Muscle layer of colon (tissue), 2 donors: ENCODE measurements around the gene CUL4A.
"Not testable (repeated sequence)": the region's sequence is repeated elsewhere in the genome, so short reads cannot be mapped to it uniquely, and the experiment has no call there.

ENCODE experiments used
- H3K27ac ChIP-seq: one replicate; pipeline ENCODE4 v1.7.0; 2013; ENCODE audit warnings: low read depth, mild to moderate bottlenecking, low read length, moderate library complexity
- H3K27me3 ChIP-seq, 2 donors: one replicate each; pipeline ENCODE4 v1.7.0; 2013; ENCODE audit warnings: low read length in 2 of 2, mild to moderate bottlenecking in 2 of 2; ENCODE audit not compliant: insufficient read depth in 2 of 2, control insufficient read depth in 1 of 2
- H3K36me3 ChIP-seq: one replicate; pipeline ENCODE4 v1.7.0; 2013; ENCODE audit warnings: mild to moderate bottlenecking, low read length; ENCODE audit not compliant: insufficient read depth
- H3K4me1 ChIP-seq: one replicate; pipeline ENCODE4 v1.7.0; 2013; ENCODE audit warnings: mild to moderate bottlenecking, low read length; ENCODE audit not compliant: insufficient read depth
- H3K4me3 ChIP-seq, 2 donors: one replicate each; pipeline ENCODE4 v1.7.0; 2013; ENCODE audit warnings: low read length in 2 of 2, low read depth in 1 of 2, mild to moderate bottlenecking in 1 of 2, moderate library complexity in 1 of 2
- H3K9ac ChIP-seq: one replicate; pipeline ENCODE4 v1.7.0; 2013; ENCODE audit warnings: low read length
- H3K9me3 ChIP-seq: one replicate; pipeline ENCODE4 v1.7.0; 2013; ENCODE audit warnings: mild to moderate bottlenecking, low read length
- donor health status: abdominal sarcoma.
- donor health status: Adenocarcinoma of cecum.

CUL4A gene

DNA sequence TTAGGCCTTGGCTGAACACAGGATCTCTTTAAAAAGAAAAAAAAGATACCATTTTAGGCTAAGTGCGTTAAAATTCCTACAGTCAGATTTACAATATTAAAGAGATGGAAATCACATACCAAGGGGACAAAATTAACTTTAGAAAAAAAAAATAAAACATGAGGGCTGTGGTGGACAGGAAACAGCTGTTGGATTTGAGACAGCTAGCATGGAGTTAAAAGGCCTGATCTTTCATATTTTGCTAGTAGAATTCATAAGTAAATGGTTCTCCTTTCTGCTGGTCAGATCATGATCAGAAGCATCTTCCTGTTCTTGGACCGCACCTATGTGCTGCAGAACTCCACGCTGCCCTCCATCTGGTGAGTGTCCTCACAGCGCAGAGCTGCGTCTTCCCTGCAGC, 19.7 kb downstream of the CUL4A start:
- H3K9me3 ChIP-seq: no peaks in the 10 kb centered on the region
- H3K4me3 ChIP-seq: no peak overlapping the region
- H3K27ac ChIP-seq: no peak overlapping the region
- no peak overlapping the region for H3K9ac ChIP-seq
- H3K27me3 ChIP-seq: no peaks in the 10 kb centered on the region
- peaks cover 53% of the 10 kb centered on the region for H3K36me3 ChIP-seq
- H3K4me1 ChIP-seq: no peaks in the 10 kb centered on the region

DNA sequence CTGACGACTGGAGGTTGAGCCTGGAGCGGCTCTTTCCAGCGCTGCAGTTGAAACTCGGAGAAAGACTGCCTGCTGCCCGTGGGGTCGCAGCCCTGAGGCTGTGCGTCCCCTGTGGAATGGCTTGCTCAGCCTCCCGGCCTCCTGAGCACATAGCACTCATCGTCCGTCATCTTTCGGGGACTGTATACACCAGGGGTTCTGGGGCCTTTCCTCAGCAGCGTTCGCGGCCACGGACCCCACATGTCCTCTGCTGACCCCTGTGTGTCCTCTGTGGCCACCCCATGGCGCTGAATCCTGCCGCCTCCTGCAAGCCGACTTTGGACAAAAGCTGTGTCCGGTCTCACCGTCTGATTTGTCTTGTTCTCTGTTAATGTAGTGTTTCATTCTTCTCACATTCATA, 20.4 kb downstream of the CUL4A start:
- H3K36me3 ChIP-seq: peaks cover 58% of the 10 kb centered on the region
- no peak overlapping the region for H3K4me3 ChIP-seq

DNA sequence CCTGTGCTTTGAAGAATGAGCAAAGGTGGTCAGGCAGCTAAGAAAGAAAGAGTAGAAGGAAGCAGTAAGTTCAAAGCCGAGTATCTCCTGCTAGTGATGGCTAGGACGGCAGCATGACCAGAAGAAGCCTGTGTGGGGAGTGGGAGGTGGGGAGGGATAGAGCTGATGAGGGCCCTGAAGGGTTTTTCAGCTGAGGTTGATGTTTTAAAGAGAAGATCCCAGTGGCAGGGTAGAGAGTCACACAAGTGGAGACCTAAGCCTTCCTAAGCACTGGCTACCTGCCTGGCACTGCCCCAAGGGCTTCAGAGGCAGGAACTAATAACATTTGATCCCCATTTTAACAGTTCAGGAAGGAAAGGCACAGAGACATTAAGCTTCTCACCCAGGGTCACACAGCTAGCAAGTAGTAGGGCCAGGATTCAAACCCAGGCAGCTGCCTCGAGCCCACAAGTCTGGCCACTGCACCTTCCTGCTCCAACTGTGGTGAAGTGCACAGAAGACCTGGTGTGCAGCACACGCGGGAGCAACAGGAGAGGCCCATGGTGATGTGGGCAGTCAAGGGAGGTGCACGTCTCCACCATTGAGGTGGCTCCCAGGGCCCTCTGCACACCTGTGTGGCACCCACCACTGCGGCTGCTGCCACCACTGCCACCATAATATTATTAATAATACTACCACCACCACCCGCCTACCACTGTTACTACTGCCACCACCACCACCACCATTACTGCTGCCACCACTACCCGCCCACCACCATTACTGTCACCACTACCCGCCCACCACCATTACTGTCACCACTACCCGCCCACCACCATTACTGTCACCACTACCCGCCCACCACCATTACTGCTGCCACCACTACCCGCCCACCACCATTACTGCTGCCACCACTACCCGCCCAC, 22.1 kb downstream of the CUL4A start:
- H3K4me3 ChIP-seq: no peak overlapping the region
- H3K4me1 ChIP-seq: no peaks in the 10 kb centered on the region
- no peak overlapping the region for H3K27ac ChIP-seq
- no peaks in the 10 kb centered on the region for H3K9me3 ChIP-seq
- H3K9ac ChIP-seq: no peak overlapping the region
- no peaks in the 10 kb centered on the region for H3K27me3 ChIP-seq
- H3K36me3 ChIP-seq: peaks cover 54% of the 10 kb centered on the region

More for the DNA sequence above, 20.4 kb downstream of the CUL4A start:
- H3K9me3 ChIP-seq: no peaks in the 10 kb centered on the region
- H3K4me1 ChIP-seq: no peaks in the 10 kb centered on the region
- no peak overlapping the region for H3K9ac ChIP-seq
- H3K27me3 ChIP-seq: no peaks in the 10 kb centered on the region
- no peak overlapping the region for H3K27ac ChIP-seq

- Histone ChIP-seq H3K27ac (no peak overlapping the region), H3K4me1 (no peaks in the 10 kb centered on the region), H3K4me3 (no peak overlapping the region), H3K36me3 (peaks cover 57% of the 10 kb centered on the region), H3K9me3 (no peaks in the 10 kb centered on the region), H3K9ac (no peak overlapping the region), H3K27me3 (no peaks in the 10 kb centered on the region)
Measured at GRCh38 chr13:113232208-113233003, 23.0 kb downstream of the CUL4A start.

DNA sequence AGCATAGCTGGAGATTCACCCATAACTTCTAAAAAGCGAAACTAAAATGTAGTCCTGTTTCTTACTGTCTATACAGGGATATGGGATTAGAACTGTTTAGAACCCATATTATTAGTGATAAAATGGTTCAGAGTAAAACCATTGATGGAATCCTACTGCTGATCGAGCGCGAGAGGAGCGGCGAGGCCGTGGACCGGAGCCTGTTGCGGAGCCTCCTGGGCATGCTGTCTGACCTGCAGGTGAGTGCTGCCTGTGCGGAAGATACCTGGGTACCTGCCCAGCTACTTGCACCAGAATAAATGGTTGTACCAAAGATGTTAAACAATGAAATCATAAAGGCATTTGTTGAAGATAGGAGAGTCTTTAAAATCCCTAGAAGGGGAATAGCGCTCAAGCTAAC, 23.7 kb downstream of the CUL4A start:
- H3K4me1 ChIP-seq: no peaks in the 10 kb centered on the region
- H3K27ac ChIP-seq: no peak overlapping the region
- H3K9me3 ChIP-seq: no peaks in the 10 kb centered on the region
- no peak overlapping the region for H3K4me3 ChIP-seq
- peaks cover 60% of the 10 kb centered on the region for H3K36me3 ChIP-seq
- no peak overlapping the region for H3K9ac ChIP-seq
- H3K27me3 ChIP-seq: no peaks in the 10 kb centered on the region

- no peaks in the 10 kb centered on the region for H3K9me3 ChIP-seq
- no peak overlapping the region for H3K27ac ChIP-seq
- no peak overlapping the region for H3K9ac ChIP-seq
- peaks cover 62% of the 10 kb centered on the region for H3K36me3 ChIP-seq
- no peaks in the 10 kb centered on the region for H3K27me3 ChIP-seq
- H3K4me1 ChIP-seq: no peaks in the 10 kb centered on the region
- no peak overlapping the region for H3K4me3 ChIP-seq
Measured at GRCh38 chr13:113238536-113238935, 29.1 kb downstream of the CUL4A start.

DNA sequence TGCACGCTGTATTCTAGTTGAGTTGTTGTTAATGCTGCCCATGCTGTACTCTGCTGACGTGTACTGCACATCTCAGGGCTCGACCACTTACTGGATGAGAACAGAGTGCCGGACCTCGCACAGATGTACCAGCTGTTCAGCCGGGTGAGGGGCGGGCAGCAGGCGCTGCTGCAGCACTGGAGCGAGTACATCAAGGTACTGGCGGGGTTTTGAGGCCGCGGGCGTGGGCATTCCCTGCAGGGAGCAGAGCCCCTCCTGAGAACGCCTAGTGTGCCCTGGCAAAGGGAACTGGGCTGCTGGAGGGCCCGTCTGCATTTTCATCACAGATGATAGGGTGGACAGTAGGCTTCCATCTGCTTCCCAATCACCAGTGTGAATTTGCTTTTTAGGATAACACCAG, 29.9 kb downstream of the CUL4A start:
- Histone ChIP-seq H3K27me3 (no peaks in the 10 kb centered on the region), H3K9me3 (no peaks in the 10 kb centered on the region), H3K4me1 (no peaks in the 10 kb centered on the region), H3K27ac (no peak overlapping the region), H3K36me3 (peaks cover 65% of the 10 kb centered on the region), H3K4me3 (no peak overlapping the region), H3K9ac (no peak overlapping the region)

GRCh38 chr13:113239986-113240385, 30.6 kb downstream of the CUL4A start:
- Histone ChIP-seq H3K4me1 (no peaks in the 10 kb centered on the region), H3K27me3 (no peaks in the 10 kb centered on the region), H3K9me3 (no peaks in the 10 kb centered on the region), H3K4me3 (no peak overlapping the region), H3K27ac (no peak overlapping the region), H3K36me3 (peaks cover 65% of the 10 kb centered on the region), H3K9ac (no peak overlapping the region)

DNA sequence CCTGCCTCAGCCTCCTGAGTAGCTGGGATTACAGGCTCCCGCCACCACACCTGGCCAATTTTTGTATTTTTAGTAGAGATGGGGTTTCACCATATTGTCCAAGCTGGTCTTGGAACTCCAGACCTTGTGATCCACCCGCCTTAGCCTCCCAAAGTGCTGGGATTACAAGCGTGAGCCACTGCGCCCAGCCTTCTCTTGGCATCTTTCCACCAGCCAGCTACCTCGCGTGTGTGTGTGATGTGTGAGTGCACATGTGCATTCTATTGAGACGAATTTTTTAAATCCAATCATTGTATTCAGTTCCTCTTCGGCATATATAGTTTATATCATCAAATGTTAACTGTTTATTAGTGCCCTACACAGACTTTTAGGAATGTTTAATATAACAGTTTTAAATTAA, 32.2 kb downstream of the CUL4A start:
- not testable (repeated sequence) for H3K9me3 ChIP-seq, H3K9ac ChIP-seq
- peaks cover 75% of the 10 kb centered on the region for H3K36me3 ChIP-seq

GRCh38 chr13:113243847-113244246, 34.4 kb downstream of the CUL4A start:
- H3K36me3 ChIP-seq: peaks cover 82% of the 10 kb centered on the region
- no peaks in the 10 kb centered on the region for H3K27me3 ChIP-seq
- H3K4me3 ChIP-seq: no peak overlapping the region
- H3K4me1 ChIP-seq: no peaks in the 10 kb centered on the region
- no peak overlapping the region for H3K27ac ChIP-seq
- no peak overlapping the region for H3K9ac ChIP-seq
- no peaks in the 10 kb centered on the region for H3K9me3 ChIP-seq

More for the DNA sequence above, 32.2 kb downstream of the CUL4A start:
- H3K4me1 ChIP-seq, H3K27me3 ChIP-seq, H3K4me3 ChIP-seq, H3K27ac ChIP-seq: not testable (repeated sequence)

DNA sequence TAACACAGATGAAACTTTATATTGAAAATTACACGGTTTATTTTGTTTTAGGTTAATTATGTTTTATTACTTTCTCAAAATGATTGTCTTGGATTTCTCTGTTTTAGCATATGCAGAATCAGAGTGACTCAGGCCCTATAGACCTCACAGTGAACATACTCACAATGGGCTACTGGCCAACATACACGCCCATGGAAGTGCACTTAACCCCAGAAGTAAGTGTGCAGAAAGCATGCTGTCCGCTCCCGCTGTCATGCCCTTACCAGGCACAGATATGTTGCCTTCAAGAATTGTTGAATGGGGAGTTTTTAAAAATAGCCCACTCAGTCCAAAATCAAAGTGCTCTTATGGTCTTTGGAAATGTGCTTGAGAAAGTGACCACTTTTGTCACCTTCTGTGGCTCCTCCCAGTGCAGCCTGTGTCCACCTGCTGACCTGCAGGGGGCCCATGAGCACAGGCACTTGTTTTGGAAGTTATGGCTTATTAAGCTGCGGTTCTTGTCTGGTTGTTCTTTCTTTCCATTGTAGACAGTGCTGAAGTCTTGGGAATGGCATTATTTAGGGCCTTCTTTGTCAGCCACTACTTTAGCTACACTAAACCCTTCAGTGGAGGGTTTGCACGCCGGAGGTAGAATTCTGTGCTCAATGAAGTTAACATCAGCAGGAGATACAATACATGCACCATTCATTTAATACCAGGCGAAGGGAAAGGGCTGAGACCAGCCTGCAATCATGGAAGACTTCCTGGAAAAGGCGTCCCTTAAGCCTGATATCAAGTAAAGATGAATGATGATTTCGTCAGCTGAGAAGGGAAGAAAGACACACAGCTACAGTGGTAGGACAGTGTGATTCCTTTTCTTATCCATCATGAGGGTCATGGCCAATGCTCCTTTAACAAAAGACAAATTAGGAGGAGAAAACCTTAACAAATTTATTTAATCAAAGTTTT, 36.7 kb downstream of the CUL4A start:
- Histone ChIP-seq H3K36me3 (peaks cover 82% of the 10 kb centered on the region), H3K4me1 (no peaks in the 10 kb centered on the region), H3K27ac (no peak overlapping the region), H3K4me3 (no peak overlapping the region), H3K27me3 (no peaks in the 10 kb centered on the region), H3K9me3 (no peaks in the 10 kb centered on the region), H3K9ac (no peak overlapping the region)
